Measurements from ENCODE around the gene PRPH. TPM values are rescaled to one million over a fixed set of nuclear protein-coding genes. Genes with fewer than 3 reads are reported as not detected.
A peak's percentile ranks its signal among the peaks of the same experiment; 100 is the strongest.

PRPH gene
- total RNA-seq, 1 donor from 2014 or later: 0.70 TPM

DNA sequence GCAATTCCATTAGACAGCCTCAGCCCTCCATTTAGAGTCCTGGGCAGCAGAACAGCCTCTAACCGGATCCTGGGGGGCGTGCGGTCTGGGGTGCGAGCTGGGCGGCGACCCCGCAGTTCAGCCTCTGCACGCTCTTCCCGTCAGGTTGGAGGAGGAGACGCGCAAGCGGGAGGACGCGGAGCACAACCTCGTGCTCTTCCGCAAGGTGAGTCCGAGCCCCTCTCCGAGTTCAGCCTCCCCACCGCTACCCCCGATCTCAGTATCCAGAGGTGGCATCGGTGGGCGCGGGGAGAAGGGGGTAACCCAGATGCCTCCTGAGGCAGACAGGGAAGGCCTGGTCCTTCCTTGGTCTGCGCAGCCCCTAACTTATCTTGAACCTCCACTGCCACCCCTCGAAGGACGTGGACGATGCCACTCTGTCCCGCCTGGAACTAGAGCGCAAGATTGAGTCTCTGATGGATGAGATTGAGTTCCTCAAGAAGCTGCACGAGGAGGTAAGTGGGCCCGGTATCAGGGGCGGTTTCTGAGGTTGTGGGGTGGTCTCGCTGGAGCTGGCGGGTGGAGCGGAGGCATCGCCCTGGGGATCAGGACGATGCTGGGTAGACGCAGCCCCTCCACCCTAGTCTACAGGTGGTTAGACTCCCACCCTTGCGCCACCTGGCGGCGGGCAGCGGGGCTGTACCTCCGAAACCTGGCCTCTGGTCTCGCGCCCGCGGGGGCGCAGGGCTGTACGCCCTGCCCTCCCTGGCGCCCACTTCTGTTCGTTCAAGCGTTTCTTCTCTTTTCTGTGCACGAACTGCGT, 1.3 kb downstream of the PRPH start:
- Mint-ChIP-seq H3K4me3 (no peak overlapping the region), H3K36me3 (ENCODE audit: low read depth) (no peaks in the 10 kb centered on the region), H3K4me1 (peaks cover 4% of the 10 kb centered on the region), H3K9me3 (no peaks in the 10 kb centered on the region), H3K27me3 (ENCODE audit: low read depth) (peaks cover 92% of the 10 kb centered on the region), H3K27ac (ENCODE audit: unreplicated experiment) (no peak overlapping the region)
- TF ChIP-seq, protein P1, sequence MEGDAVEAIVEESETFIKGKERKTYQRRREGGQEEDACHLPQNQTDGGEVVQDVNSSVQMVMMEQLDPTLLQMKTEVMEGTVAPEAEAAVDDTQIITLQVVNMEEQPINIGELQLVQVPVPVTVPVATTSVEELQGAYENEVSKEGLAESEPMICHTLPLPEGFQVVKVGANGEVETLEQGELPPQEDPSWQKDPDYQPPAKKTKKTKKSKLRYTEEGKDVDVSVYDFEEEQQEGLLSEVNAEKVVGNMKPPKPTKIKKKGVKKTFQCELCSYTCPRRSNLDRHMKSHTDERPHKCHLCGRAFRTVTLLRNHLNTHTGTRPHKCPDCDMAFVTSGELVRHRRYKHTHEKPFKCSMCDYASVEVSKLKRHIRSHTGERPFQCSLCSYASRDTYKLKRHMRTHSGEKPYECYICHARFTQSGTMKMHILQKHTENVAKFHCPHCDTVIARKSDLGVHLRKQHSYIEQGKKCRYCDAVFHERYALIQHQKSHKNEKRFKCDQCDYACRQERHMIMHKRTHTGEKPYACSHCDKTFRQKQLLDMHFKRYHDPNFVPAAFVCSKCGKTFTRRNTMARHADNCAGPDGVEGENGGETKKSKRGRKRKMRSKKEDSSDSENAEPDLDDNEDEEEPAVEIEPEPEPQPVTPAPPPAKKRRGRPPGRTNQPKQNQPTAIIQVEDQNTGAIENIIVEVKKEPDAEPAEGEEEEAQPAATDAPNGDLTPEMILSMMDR (conservative IDR thresholded peaks at IDR 0.05): peak; percentile 75
- peak; percentile 45 for DNase-seq (ENCODE audit: low read depth, low spot score)

DNA sequence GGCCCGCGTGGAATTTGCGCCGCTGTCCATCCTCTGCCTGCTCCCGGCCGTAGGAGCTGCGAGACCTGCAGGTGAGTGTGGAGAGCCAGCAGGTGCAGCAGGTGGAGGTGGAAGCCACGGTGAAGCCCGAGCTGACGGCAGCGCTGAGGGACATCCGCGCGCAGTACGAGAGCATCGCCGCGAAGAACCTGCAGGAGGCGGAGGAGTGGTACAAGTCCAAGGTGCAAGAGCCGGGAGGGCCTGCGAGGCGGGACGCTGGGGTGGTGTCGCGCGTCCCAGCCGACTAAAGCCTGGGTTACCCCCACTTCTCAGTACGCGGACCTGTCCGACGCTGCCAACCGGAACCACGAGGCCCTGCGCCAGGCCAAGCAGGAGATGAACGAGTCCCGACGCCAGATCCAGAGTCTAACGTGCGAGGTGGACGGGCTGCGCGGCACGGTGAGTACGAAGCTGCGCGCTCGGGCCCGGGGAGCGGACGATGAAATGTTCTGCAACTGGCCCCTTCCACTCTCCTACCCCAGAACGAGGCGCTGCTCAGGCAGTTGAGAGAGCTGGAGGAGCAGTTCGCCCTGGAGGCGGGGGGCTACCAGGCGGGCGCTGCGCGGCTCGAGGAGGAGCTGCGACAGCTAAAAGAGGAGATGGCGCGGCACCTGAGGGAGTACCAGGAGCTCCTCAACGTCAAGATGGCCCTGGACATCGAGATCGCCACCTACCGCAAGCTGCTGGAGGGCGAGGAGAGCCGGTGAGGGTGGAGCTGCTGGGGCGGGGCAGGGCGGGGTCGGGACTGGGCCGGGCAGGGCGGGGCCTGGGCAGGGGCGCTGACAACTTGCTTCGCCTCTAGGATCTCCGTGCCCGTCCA, 2.1 kb downstream of the PRPH start:
- DNase-seq (ENCODE audit: low read depth, low spot score): no peak
- H3K4me3 Mint-ChIP-seq: peak overlapping the region; percentile 9

DNA sequence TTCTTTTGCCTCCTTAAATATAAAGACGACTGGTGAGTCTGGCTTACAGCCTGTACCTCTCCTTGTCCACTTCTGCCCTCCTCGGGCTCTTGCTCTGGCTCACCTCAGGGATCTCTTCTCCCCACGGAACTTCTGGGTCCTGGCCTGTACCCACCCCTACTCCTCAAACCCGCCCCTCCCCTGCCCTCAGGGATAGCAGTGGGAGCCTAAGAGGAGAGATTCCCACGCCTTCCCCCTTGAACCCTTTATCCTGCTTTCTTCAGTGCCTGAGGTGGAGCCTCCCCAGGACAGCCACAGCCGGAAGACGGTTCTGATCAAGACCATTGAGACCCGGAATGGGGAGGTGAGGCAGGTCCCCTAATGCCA, 2.7 kb downstream of the PRPH start:
- Mint-ChIP-seq H3K27me3 (ENCODE audit: low read depth) (peaks cover 87% of the 10 kb centered on the region), H3K36me3 (ENCODE audit: low read depth) (no peaks in the 10 kb centered on the region), H3K9me3 (no peaks in the 10 kb centered on the region), H3K4me3 (no peak overlapping the region), H3K27ac (ENCODE audit: unreplicated experiment) (no peak overlapping the region), H3K4me1 (peaks cover 4% of the 10 kb centered on the region)
- no peak for DNase-seq (ENCODE audit: low read depth, low spot score)
- TF ChIP-seq, protein P1 (conservative IDR thresholded peaks at IDR 0.05): no peak

More for the DNA sequence above, 2.1 kb downstream of the PRPH start:
- H3K9me3 Mint-ChIP-seq: no peaks in the 10 kb centered on the region
- no peak overlapping the region for H3K27ac Mint-ChIP-seq (ENCODE audit: unreplicated experiment)
- TF ChIP-seq, protein P1 (conservative IDR thresholded peaks at IDR 0.05): no peak
- H3K36me3 Mint-ChIP-seq (ENCODE audit: low read depth): no peaks in the 10 kb centered on the region
- peaks cover 4% of the 10 kb centered on the region for H3K4me1 Mint-ChIP-seq
- H3K27me3 Mint-ChIP-seq (ENCODE audit: low read depth): peaks cover 92% of the 10 kb centered on the region

DNA sequence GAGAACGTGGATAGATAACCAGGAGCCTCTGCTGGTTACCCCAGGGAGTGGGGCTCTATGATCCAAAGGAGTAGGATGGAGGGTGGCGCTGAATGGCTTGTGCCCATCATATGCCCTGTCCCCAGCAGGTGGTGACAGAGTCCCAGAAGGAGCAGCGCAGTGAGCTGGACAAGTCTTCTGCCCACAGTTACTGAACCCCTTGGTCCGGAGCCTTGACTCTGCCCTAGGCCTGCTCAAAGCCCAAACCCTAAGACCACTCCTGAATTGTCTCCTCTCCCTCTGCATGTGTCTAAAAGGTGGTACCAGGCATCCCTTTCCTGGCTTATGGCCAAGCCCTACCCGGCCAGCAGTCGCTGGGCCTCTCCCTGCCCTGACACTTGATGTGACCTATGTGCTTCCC, 3.2 kb downstream of the PRPH start:
- TF ChIP-seq, protein P1 (conservative IDR thresholded peaks at IDR 0.05): no peak
- DNase-seq (ENCODE audit: low read depth, low spot score): no peak
- Mint-ChIP-seq H3K4me3 (no peak overlapping the region), H3K9me3 (no peaks in the 10 kb centered on the region), H3K36me3 (ENCODE audit: low read depth) (no peaks in the 10 kb centered on the region), H3K4me1 (peaks cover 4% of the 10 kb centered on the region), H3K27ac (ENCODE audit: unreplicated experiment) (no peak overlapping the region), H3K27me3 (ENCODE audit: low read depth) (peaks cover 87% of the 10 kb centered on the region)

DNA sequence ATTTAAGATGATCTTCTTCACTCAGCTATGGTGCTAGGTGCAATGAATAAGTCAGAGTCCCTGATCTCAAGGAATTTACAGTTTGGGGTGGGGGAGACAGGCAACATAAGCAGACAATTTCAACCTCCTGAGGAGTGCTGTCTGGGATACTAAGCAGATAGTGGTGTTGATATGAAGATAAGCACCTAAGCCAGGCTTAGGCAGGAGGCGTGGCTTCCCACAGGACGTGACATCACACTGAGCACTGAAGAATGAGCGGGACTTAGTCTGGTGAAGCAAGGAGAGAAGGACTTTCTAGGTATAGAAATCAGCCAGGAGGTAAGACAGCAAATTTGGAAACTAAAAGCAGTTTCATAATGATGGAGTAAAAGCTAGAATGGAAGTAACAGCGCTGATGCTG, 6.8 kb downstream of the PRPH start:
- TF ChIP-seq, protein P1 (conservative IDR thresholded peaks at IDR 0.05): no peak

More for the DNA sequence above, 6.8 kb downstream of the PRPH start:
- Mint-ChIP-seq H3K9me3 (no peaks in the 10 kb centered on the region), H3K36me3 (ENCODE audit: low read depth) (no peaks in the 10 kb centered on the region), H3K27ac (ENCODE audit: unreplicated experiment) (no peak overlapping the region), H3K27me3 (ENCODE audit: low read depth) (peaks cover 68% of the 10 kb centered on the region), H3K4me3 (no peak overlapping the region), H3K4me1 (peaks cover 4% of the 10 kb centered on the region)
- no peak for DNase-seq (ENCODE audit: low read depth, low spot score)

Measured in neural crest cell (in vitro differentiated cells).